ENCODE measurements around the gene UTP11. TPM values are rescaled to one million over a fixed set of nuclear protein-coding genes. Genes with fewer than 3 reads are reported as not detected.

Gene UTP11
- total RNA-seq, 5 donors from 2014 or later (not counting 1 experiment from before 2014, with no cell fraction given), result 8.5 to 18.3 (median 15.9) TPM

DNA sequence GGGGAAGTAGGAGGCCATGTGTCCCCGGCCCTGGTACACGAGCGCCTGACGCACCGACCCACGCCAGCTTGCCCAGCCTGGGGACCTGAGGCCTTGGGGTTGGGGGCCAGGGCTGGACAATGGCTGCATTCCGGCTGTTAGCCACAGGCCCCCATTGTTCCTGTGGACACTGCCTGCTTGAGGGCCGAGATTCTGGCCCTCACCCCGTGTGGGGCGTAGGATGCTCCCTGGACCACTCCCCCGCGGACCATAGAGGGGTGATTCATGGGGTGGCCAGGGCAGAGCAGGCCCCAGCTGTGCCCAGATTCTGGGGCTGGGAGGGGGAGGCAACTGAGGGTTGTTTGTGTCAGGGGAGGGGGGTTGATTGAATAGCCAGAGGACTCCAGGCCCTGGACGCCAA, 22.3 kb downstream of the UTP11 start:
- Mint-ChIP-seq H3K4me3 (no peak overlapping the region), H3K4me1 (peaks cover 9 to 16% (median 13%) of the 10 kb centered on the region in 3 donors), H3K27ac (no peak overlapping the region), H3K9me3 (no peaks in the 10 kb centered on the region), H3K27me3 (peaks cover 13 to 17% of the 10 kb centered on the region in 2 donors), H3K36me3 (no peaks in the 10 kb centered on the region)
- Histone ChIP-seq H3K27ac (ENCODE audit: low read length) (no peak overlapping the region), H3K27me3 (replicated peaks in 1 of 2; ENCODE audit: control insufficient read depth in 2 of 2, extremely low read depth in 1 of 2, insufficient read depth in 2 of 2, low read length in 1 of 2) (peaks cover 0 to 23% of the 10 kb centered on the region in 2 experiments), H3K4me3 (ENCODE audit: control insufficient read depth in 1 of 2, extremely low read depth in 1 of 2, low read length in 1 of 2) (no peak overlapping the region), H3K9me3 (no peaks in the 10 kb centered on the region), H3K36me3 (ENCODE audit: control insufficient read depth in 2 of 2, extremely low read depth in 1 of 2, insufficient read depth in 1 of 2, low read length in 1 of 2) (no peaks in the 10 kb centered on the region), H3K4me1 (ENCODE audit: control insufficient read depth in 1 of 2, extremely low read depth in 1 of 2, insufficient read depth in 2 of 2, low read length in 2 of 2) (peaks cover 0 to 17% of the 10 kb centered on the region in 2 experiments)
- ChIA-PET CTCF (no interaction called here), POLR2A (no interaction called here)
- whole genome bisulfite sequencing (ENCODE audit: insufficient coverage), result 90% methylated on average over 12 of the region's 13 CpGs
- no peak for ATAC-seq (replicated peaks in 1 of 4)
- no peak for DNase-seq

- no peak overlapping the region for H3K4me3 Mint-ChIP-seq
- H3K9me3 Mint-ChIP-seq, result no peaks in the 10 kb centered on the region
- no peak overlapping the region for H3K27ac ChIP-seq (ENCODE audit: low read length)
- WGBS (ENCODE audit: insufficient coverage), result 94% methylated on average over 3 of the region's 5 CpGs
- H3K4me1 ChIP-seq (ENCODE audit: control insufficient read depth in 1 of 2, extremely low read depth in 1 of 2, insufficient read depth in 2 of 2, low read length in 2 of 2), result no peaks in the 10 kb centered on the region
- peaks cover 0 to 39% of the 10 kb centered on the region in 2 experiments for H3K27me3 ChIP-seq (replicated peaks in 1 of 2; ENCODE audit: control insufficient read depth in 2 of 2, extremely low read depth in 1 of 2, insufficient read depth in 2 of 2, low read length in 1 of 2)
- POLR2A ChIA-PET, result no interaction called here
- H3K27ac Mint-ChIP-seq, result no peak overlapping the region
- H3K36me3 ChIP-seq (ENCODE audit: control insufficient read depth in 2 of 2, extremely low read depth in 1 of 2, insufficient read depth in 1 of 2, low read length in 1 of 2), result no peaks in the 10 kb centered on the region
- DNase-seq (no peak), ATAC-seq (replicated peaks in 1 of 4) (no peak)
- H3K9me3 ChIP-seq, result no peaks in the 10 kb centered on the region
- no peaks in the 10 kb centered on the region for H3K36me3 Mint-ChIP-seq
- CTCF ChIA-PET, result no interaction called here
- peaks cover 37 to 42% of the 10 kb centered on the region in 2 donors for H3K27me3 Mint-ChIP-seq
- no peaks in the 10 kb centered on the region for H3K4me1 Mint-ChIP-seq
- no peak overlapping the region for H3K4me3 ChIP-seq (ENCODE audit: control insufficient read depth in 1 of 2, extremely low read depth in 1 of 2, low read length in 1 of 2)
These were observed 24.8 kb downstream of the UTP11 start for GRCh38 chr1:38037221-38037939.

GRCh38 chr1:38038861-38039260, 26.3 kb downstream of the UTP11 start:
- H3K9me3 Mint-ChIP-seq, result no peaks in the 10 kb centered on the region
- Histone ChIP-seq H3K4me3 (ENCODE audit: control insufficient read depth in 1 of 2, extremely low read depth in 1 of 2, low read length in 1 of 2) (no peak overlapping the region), H3K36me3 (ENCODE audit: control insufficient read depth in 2 of 2, extremely low read depth in 1 of 2, insufficient read depth in 1 of 2, low read length in 1 of 2) (no peaks in the 10 kb centered on the region), H3K27me3 (replicated peaks in 1 of 2; ENCODE audit: control insufficient read depth in 2 of 2, extremely low read depth in 1 of 2, insufficient read depth in 2 of 2, low read length in 1 of 2) (peaks cover 3 to 52% of the 10 kb centered on the region in 2 experiments), H3K27ac (ENCODE audit: low read length) (no peak overlapping the region), H3K9me3 (no peaks in the 10 kb centered on the region), H3K4me1 (ENCODE audit: control insufficient read depth in 1 of 2, extremely low read depth in 1 of 2, insufficient read depth in 2 of 2, low read length in 2 of 2) (no peaks in the 10 kb centered on the region)
- no peak overlapping the region for H3K4me3 Mint-ChIP-seq
- DNase-seq, result no peak
- ChIA-PET CTCF (no interaction called here), POLR2A (no interaction called here)
- no peak for ATAC-seq (replicated peaks in 1 of 4)
- WGBS (ENCODE audit: insufficient coverage), result 87% methylated on average over 7 of the region's 10 CpGs
- H3K27me3 Mint-ChIP-seq, result peaks cover 51 to 53% of the 10 kb centered on the region in 2 donors
- no peaks in the 10 kb centered on the region for H3K36me3 Mint-ChIP-seq
- H3K4me1 Mint-ChIP-seq, result peaks cover 3 to 11% (median 6%) of the 10 kb centered on the region in 3 donors
- H3K27ac Mint-ChIP-seq, result no peak overlapping the region

GRCh38 chr1:38039331-38040088, 27.0 kb downstream of the UTP11 start:
- Mint-ChIP-seq H3K27me3 (peaks cover 56 to 58% of the 10 kb centered on the region in 2 donors), H3K4me1 (peaks cover 7 to 18% (median 10%) of the 10 kb centered on the region in 3 donors), H3K4me3 (no peak overlapping the region), H3K36me3 (no peaks in the 10 kb centered on the region), H3K27ac (no peak overlapping the region), H3K9me3 (no peaks in the 10 kb centered on the region)
- POLR2A ChIA-PET, result no interaction called here
- CTCF ChIA-PET, result no interaction called here
- H3K27me3 ChIP-seq (replicated peaks in 1 of 2; ENCODE audit: control insufficient read depth in 2 of 2, extremely low read depth in 1 of 2, insufficient read depth in 2 of 2, low read length in 1 of 2), result peaks cover 3 to 54% of the 10 kb centered on the region in 2 experiments
- H3K4me3 ChIP-seq (ENCODE audit: control insufficient read depth in 1 of 2, extremely low read depth in 1 of 2, low read length in 1 of 2), result no peak overlapping the region
- H3K36me3 ChIP-seq (ENCODE audit: control insufficient read depth in 2 of 2, extremely low read depth in 1 of 2, insufficient read depth in 1 of 2, low read length in 1 of 2), result no peaks in the 10 kb centered on the region
- 94% methylated on average over 14 of the region's 17 CpGs for whole genome bisulfite sequencing (ENCODE audit: insufficient coverage)
- DNase-seq (no peak), ATAC-seq (replicated peaks in 1 of 4) (no peak)
- H3K9me3 ChIP-seq, result no peaks in the 10 kb centered on the region
- H3K27ac ChIP-seq (ENCODE audit: low read length), result no peak overlapping the region
- H3K4me1 ChIP-seq (ENCODE audit: control insufficient read depth in 1 of 2, extremely low read depth in 1 of 2, insufficient read depth in 2 of 2, low read length in 2 of 2), result peaks cover 0 to 6% of the 10 kb centered on the region in 2 experiments

DNA sequence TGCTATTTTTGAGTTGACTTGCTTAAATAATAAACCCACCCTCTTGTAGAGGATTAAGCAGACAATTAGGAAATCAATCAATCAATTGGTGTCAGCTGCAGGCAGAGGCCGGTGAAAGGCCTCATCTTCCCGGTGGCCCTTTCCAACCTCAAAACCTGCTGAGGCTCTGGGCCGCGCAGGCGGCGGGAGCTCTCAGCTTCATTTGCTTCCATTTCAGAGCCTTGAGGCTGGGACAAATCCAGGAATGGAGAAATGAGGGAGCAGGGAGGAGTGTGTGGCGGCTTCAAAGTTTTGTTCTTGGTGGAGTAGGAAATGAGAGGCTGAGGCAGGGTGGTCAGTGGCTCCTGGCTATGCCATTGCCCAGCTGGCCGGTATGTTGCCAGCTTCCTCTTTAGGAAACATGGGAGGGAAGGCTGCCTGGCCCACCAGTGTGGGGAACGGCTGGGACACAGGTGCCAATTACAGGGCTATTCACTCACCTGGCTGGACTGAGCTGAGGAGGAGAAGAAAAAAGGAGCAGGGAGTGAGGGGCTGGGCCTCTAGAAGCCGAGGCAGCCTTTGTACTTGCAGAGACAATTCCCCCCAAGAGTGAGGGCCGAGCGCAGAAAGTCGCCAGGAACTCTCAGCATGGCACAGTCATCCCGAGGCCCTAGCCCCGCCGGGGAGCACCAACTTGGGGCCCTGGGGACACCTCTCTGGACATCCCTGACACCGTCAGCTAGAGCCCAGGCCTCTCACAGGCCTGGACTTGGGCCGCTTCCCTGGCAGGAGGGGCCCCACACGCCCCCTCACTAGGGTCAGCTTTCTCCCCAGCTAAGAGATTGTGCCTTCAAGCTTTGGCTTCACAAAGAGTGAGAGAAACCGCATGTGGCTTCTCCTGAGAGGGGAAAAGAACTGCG, 29.7 kb downstream of the UTP11 start:
- Histone ChIP-seq H3K4me3 (ENCODE audit: control insufficient read depth in 1 of 2, extremely low read depth in 1 of 2, low read length in 1 of 2) (no peak overlapping the region), H3K27ac (ENCODE audit: low read length) (no peak overlapping the region), H3K9me3 (no peaks in the 10 kb centered on the region), H3K36me3 (ENCODE audit: control insufficient read depth in 2 of 2, extremely low read depth in 1 of 2, insufficient read depth in 1 of 2, low read length in 1 of 2) (no peaks in the 10 kb centered on the region), H3K4me1 (ENCODE audit: control insufficient read depth in 1 of 2, extremely low read depth in 1 of 2, insufficient read depth in 2 of 2, low read length in 2 of 2) (peaks cover 2 to 19% of the 10 kb centered on the region in 2 experiments), H3K27me3 (replicated peaks in 1 of 2; ENCODE audit: control insufficient read depth in 2 of 2, extremely low read depth in 1 of 2, insufficient read depth in 2 of 2, low read length in 1 of 2) (peaks cover 3 to 61% of the 10 kb centered on the region in 2 experiments)
- Mint-ChIP-seq H3K9me3 (no peaks in the 10 kb centered on the region), H3K27me3 (peaks cover 60 to 61% of the 10 kb centered on the region in 2 donors), H3K4me1 (peaks cover 10 to 20% (median 16%) of the 10 kb centered on the region in 3 donors), H3K4me3 (no peak overlapping the region), H3K27ac (no peak overlapping the region), H3K36me3 (no peaks in the 10 kb centered on the region)
- ATAC-seq (replicated peaks in 1 of 4), result no peak
- CTCF ChIA-PET, result no interaction called here
- DNase-seq, result no peak
- POLR2A ChIA-PET, result interaction anchor here in 1 of 2 donors (0.6 kb wide), 2 partner anchors 128 to 544 kb away, joined by 4 to 6 read pairs; no protein-coding TSS in a partner anchor
- WGBS (ENCODE audit: insufficient coverage), result 80% methylated on average over 15 of the region's 21 CpGs

All from T-cell (primary cell).